ENCODE data around the gene CASTOR2.

Gene CASTOR2

DNA sequence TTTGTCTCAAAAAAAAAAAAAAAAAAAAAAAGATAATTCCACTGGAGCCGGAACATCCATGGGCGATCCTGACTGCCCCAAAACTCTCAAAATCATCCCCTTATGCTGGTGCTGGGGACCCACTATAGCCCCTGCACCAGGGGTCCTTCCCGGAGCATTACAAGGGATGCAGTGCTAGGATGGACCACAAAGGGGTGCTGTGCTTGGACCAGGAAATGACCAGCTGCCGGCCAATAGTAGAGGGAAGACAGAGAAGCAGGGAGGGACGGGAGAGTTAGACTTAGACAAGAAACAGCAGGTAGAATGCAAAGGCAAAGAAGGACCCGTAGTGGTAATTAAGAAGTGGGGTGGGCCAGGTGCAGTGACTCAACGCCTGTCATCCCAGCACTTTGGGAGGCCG is 68.6 kb downstream of the CASTOR2 start:
- H3K27ac ChIP-seq (ENCODE audit: insufficient read depth, low read length, poor library complexity, severe bottlenecking), result no peak overlapping the region
- H3K27me3 ChIP-seq (replicated peaks; ENCODE audit: control insufficient read depth, insufficient read depth, low read length, poor library complexity, severe bottlenecking), result no peaks in the 10 kb centered on the region
- no peak overlapping the region for H3K4me3 ChIP-seq (ENCODE audit: insufficient read depth, low read depth, low read length, poor library complexity, severe bottlenecking)
- no peaks in the 10 kb centered on the region for H3K36me3 ChIP-seq (ENCODE audit: control insufficient read depth, insufficient read depth, low read length)
- no peaks in the 10 kb centered on the region for H3K4me1 ChIP-seq (ENCODE audit: control insufficient read depth, insufficient read depth, low read length, poor library complexity, severe bottlenecking)
- no peak for DNase-seq
- H3K9me3 ChIP-seq (ENCODE audit: control insufficient read depth, low read length), result no peaks in the 10 kb centered on the region

DNA sequence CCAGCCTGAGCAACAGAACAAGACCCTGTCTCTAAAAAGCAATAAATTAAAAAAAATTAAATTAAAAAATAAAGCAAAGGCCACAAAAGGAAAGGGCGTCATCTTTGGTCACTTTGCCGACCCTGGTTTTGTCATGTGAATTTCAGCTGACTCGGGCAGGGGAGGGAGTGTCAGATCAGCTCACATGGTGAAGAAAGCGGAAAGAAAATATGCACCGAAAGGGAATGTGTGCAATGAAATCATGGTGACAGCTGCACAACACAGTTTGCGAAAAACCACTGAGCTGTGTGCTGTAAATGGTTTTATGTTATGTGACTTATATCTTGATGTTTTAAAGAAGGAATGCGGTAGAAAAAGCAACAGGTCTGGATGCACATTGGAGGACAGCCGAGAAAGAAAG is 69.3 kb downstream of the CASTOR2 start:
- no peak overlapping the region for H3K27ac ChIP-seq (ENCODE audit: insufficient read depth, low read length, poor library complexity, severe bottlenecking)
- no peaks in the 10 kb centered on the region for H3K4me1 ChIP-seq (ENCODE audit: control insufficient read depth, insufficient read depth, low read length, poor library complexity, severe bottlenecking)
- H3K4me3 ChIP-seq (ENCODE audit: insufficient read depth, low read depth, low read length, poor library complexity, severe bottlenecking), result no peak overlapping the region
- H3K27me3 ChIP-seq (replicated peaks; ENCODE audit: control insufficient read depth, insufficient read depth, low read length, poor library complexity, severe bottlenecking), result no peaks in the 10 kb centered on the region
- no peaks in the 10 kb centered on the region for H3K9me3 ChIP-seq (ENCODE audit: control insufficient read depth, low read length)
- no peak for DNase-seq
- H3K36me3 ChIP-seq (ENCODE audit: control insufficient read depth, insufficient read depth, low read length), result no peaks in the 10 kb centered on the region

GRCh38 chr7:75038508-75038907 is 74.0 kb downstream of the CASTOR2 start:
- Histone ChIP-seq H3K36me3 (ENCODE audit: control insufficient read depth, insufficient read depth, low read length) (peaks cover 13% of the 10 kb centered on the region), H3K27ac (ENCODE audit: insufficient read depth, low read length, poor library complexity, severe bottlenecking) (no peak overlapping the region), H3K4me3 (ENCODE audit: insufficient read depth, low read depth, low read length, poor library complexity, severe bottlenecking) (no peak overlapping the region), H3K9me3 (ENCODE audit: control insufficient read depth, low read length) (no peaks in the 10 kb centered on the region), H3K4me1 (ENCODE audit: control insufficient read depth, insufficient read depth, low read length, poor library complexity, severe bottlenecking) (no peaks in the 10 kb centered on the region), H3K27me3 (replicated peaks; ENCODE audit: control insufficient read depth, insufficient read depth, low read length, poor library complexity, severe bottlenecking) (no peaks in the 10 kb centered on the region)
- no peak for DNase-seq

DNA sequence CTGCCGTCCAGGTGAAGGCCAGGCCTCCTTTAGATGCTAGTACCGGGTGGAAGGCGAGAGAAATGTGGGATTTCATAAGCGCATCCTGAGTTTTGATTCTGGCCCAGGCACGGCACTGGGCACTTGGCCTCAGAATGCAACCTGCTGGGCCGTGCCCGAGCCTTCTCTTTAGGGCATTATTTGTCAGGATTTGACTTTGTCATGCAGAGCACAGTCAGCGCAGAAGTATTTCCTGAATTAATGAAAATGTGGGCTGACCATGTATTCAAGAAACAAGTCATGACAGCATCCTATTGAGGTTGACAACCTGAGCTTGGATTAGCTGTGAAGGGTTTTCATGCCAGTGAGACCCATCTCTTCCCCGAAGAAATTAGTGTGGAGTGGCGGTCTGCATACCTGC is 74.7 kb downstream of the CASTOR2 start:
- no peak overlapping the region for H3K27ac ChIP-seq (ENCODE audit: insufficient read depth, low read length, poor library complexity, severe bottlenecking)

DNA sequence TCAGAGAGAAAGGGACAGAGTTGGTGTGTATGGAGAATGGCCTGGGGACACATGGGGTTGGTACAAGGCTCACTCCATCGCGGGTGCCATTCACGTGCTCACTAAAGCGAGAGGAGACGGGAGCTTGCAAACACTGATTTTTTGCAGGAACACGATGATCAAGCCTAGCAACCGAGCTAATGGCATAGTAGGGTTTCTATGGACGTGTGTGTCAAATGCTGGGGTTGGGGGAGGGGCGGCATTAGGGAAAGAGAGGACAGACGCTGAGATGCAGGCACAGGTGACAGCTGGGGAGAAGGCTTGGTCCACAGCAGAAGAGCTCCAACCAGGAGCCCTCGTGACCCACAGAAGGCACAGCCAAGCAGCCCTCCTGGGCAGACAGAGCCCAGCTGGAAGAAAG is 75.2 kb downstream of the CASTOR2 start:
- Histone ChIP-seq H3K9me3 (ENCODE audit: control insufficient read depth, low read length) (no peaks in the 10 kb centered on the region), H3K27ac (ENCODE audit: insufficient read depth, low read length, poor library complexity, severe bottlenecking) (no peak overlapping the region), H3K36me3 (ENCODE audit: control insufficient read depth, insufficient read depth, low read length) (peaks cover 13% of the 10 kb centered on the region), H3K27me3 (replicated peaks; ENCODE audit: control insufficient read depth, insufficient read depth, low read length, poor library complexity, severe bottlenecking) (no peaks in the 10 kb centered on the region), H3K4me1 (ENCODE audit: control insufficient read depth, insufficient read depth, low read length, poor library complexity, severe bottlenecking) (no peaks in the 10 kb centered on the region), H3K4me3 (ENCODE audit: insufficient read depth, low read depth, low read length, poor library complexity, severe bottlenecking) (no peak overlapping the region)
- DNase-seq, result no peak

More for the DNA sequence above, 74.7 kb downstream of the CASTOR2 start:
- H3K27me3 ChIP-seq (replicated peaks; ENCODE audit: control insufficient read depth, insufficient read depth, low read length, poor library complexity, severe bottlenecking), result no peaks in the 10 kb centered on the region
- H3K36me3 ChIP-seq (ENCODE audit: control insufficient read depth, insufficient read depth, low read length), result peaks cover 13% of the 10 kb centered on the region
- H3K4me1 ChIP-seq (ENCODE audit: control insufficient read depth, insufficient read depth, low read length, poor library complexity, severe bottlenecking), result no peaks in the 10 kb centered on the region
- no peak for DNase-seq
- no peak overlapping the region for H3K4me3 ChIP-seq (ENCODE audit: insufficient read depth, low read depth, low read length, poor library complexity, severe bottlenecking)
- H3K9me3 ChIP-seq (ENCODE audit: control insufficient read depth, low read length), result no peaks in the 10 kb centered on the region

- no peaks in the 10 kb centered on the region for H3K4me1 ChIP-seq (ENCODE audit: control insufficient read depth, insufficient read depth, low read length, poor library complexity, severe bottlenecking)
- no peaks in the 10 kb centered on the region for H3K27me3 ChIP-seq (replicated peaks; ENCODE audit: control insufficient read depth, insufficient read depth, low read length, poor library complexity, severe bottlenecking)
- DNase-seq, result no peak
- peaks cover 13% of the 10 kb centered on the region for H3K36me3 ChIP-seq (ENCODE audit: control insufficient read depth, insufficient read depth, low read length)
- no peaks in the 10 kb centered on the region for H3K9me3 ChIP-seq (ENCODE audit: control insufficient read depth, low read length)
- H3K4me3 ChIP-seq (ENCODE audit: insufficient read depth, low read depth, low read length, poor library complexity, severe bottlenecking), result no peak overlapping the region
- H3K27ac ChIP-seq (ENCODE audit: insufficient read depth, low read length, poor library complexity, severe bottlenecking), result no peak overlapping the region
Measured at GRCh38 chr7:75040512-75040911, 76.0 kb downstream of the CASTOR2 start.

DNA sequence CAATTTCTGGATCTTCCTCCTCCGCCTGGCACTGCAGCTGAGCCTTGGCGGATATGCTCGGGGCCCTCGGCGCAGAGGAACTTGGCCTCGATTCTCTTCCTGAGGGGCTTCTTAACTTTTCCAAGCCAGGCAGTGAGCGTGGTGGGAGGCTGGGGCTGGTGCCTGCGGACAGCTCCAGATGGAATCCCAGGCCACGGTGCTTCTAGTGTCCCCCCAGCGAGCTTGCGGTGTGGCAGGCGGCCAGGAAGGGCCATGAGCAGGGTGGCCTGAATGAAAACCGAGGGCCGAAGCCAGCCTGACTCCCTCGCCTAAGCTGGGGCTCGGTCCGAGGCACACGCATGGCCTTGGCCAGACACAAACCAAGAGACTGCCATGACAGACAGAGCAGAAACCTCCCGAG is 77.8 kb downstream of the CASTOR2 start:
- no peaks in the 10 kb centered on the region for H3K9me3 ChIP-seq (ENCODE audit: control insufficient read depth, low read length)
- no peak overlapping the region for H3K27ac ChIP-seq (ENCODE audit: insufficient read depth, low read length, poor library complexity, severe bottlenecking)
- DNase-seq, result no peak
- H3K36me3 ChIP-seq (ENCODE audit: control insufficient read depth, insufficient read depth, low read length), result peaks cover 13% of the 10 kb centered on the region
- H3K4me3 ChIP-seq (ENCODE audit: insufficient read depth, low read depth, low read length, poor library complexity, severe bottlenecking), result no peak overlapping the region
- no peaks in the 10 kb centered on the region for H3K4me1 ChIP-seq (ENCODE audit: control insufficient read depth, insufficient read depth, low read length, poor library complexity, severe bottlenecking)
- H3K27me3 ChIP-seq (replicated peaks; ENCODE audit: control insufficient read depth, insufficient read depth, low read length, poor library complexity, severe bottlenecking), result no peaks in the 10 kb centered on the region

DNA sequence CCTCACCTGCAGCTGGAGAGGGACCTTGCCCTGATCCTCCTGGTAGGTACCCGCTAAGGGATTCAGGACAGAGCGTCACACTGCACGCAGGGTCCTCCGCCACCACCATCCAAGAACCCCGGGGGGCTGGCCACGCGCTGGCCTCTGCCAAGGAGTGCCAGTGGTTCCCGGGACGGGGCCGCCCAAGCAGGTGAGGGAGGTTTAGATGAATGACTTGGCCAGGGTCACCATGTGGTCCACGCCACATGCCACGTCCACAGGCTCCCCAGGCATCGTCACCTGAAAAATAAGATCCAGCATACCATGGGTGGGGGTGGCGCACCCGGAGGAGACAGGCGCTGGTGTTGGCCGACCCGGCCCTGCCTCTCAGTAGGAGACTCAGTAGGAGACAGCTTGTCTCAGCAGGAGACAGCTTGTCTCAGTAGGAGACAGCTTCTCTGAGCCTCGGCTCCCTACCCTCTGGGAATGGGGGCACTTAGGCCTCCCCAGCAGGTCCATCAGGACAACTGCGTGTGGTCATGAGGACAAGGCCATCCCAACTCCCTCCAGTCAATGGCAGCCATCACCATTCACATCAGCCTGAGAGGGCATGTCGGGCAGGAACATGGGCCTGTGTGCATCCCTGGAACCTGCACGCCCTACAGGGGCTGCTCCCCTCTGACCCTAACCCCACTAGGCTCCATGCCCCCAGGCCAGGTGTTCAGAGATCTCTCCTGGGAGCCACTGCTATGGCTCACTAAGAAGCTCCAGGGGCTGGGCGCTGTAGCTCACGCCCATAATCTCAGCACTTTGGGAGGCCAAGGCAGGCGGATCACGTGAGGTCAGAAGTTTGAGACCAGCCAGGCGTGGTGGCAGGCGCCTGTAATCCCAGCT is 78.6 kb downstream of the CASTOR2 start:
- no peak overlapping the region for H3K27ac ChIP-seq (ENCODE audit: insufficient read depth, low read length, poor library complexity, severe bottlenecking)
- H3K4me3 ChIP-seq (ENCODE audit: insufficient read depth, low read depth, low read length, poor library complexity, severe bottlenecking), result no peak overlapping the region
- peaks cover 13% of the 10 kb centered on the region for H3K36me3 ChIP-seq (ENCODE audit: control insufficient read depth, insufficient read depth, low read length)
- H3K27me3 ChIP-seq (replicated peaks; ENCODE audit: control insufficient read depth, insufficient read depth, low read length, poor library complexity, severe bottlenecking), result no peaks in the 10 kb centered on the region
- no peak for DNase-seq
- H3K9me3 ChIP-seq (ENCODE audit: control insufficient read depth, low read length), result no peaks in the 10 kb centered on the region
- no peaks in the 10 kb centered on the region for H3K4me1 ChIP-seq (ENCODE audit: control insufficient read depth, insufficient read depth, low read length, poor library complexity, severe bottlenecking)

DNA sequence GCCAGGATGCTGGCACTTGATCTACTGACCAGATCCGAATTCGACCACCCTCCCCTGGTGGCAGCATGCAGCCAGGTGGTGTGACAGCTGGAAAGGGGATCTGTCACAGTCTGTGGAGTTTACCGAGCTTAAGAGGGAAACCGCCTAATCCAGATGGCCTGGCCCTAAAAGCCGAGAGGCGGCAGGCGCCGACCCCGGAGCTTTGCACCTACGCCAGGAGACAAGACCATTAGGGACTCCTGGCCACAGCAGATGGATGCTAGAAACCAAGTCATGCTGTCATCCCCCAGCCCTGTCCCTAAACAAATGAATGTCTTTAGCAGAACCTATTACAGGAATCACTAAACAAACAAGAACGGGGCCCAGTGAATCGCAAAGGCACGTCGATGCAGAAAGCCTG is 81.4 kb downstream of the CASTOR2 start:
- H3K4me1 ChIP-seq (ENCODE audit: control insufficient read depth, insufficient read depth, low read length, poor library complexity, severe bottlenecking), result no peaks in the 10 kb centered on the region
- H3K27ac ChIP-seq (ENCODE audit: insufficient read depth, low read length, poor library complexity, severe bottlenecking), result no peak overlapping the region
- DNase-seq, result no peak
- no peaks in the 10 kb centered on the region for H3K9me3 ChIP-seq (ENCODE audit: control insufficient read depth, low read length)
- H3K36me3 ChIP-seq (ENCODE audit: control insufficient read depth, insufficient read depth, low read length), result peaks cover 26% of the 10 kb centered on the region
- H3K4me3 ChIP-seq (ENCODE audit: insufficient read depth, low read depth, low read length, poor library complexity, severe bottlenecking), result no peak overlapping the region
- no peaks in the 10 kb centered on the region for H3K27me3 ChIP-seq (replicated peaks; ENCODE audit: control insufficient read depth, insufficient read depth, low read length, poor library complexity, severe bottlenecking)

DNA sequence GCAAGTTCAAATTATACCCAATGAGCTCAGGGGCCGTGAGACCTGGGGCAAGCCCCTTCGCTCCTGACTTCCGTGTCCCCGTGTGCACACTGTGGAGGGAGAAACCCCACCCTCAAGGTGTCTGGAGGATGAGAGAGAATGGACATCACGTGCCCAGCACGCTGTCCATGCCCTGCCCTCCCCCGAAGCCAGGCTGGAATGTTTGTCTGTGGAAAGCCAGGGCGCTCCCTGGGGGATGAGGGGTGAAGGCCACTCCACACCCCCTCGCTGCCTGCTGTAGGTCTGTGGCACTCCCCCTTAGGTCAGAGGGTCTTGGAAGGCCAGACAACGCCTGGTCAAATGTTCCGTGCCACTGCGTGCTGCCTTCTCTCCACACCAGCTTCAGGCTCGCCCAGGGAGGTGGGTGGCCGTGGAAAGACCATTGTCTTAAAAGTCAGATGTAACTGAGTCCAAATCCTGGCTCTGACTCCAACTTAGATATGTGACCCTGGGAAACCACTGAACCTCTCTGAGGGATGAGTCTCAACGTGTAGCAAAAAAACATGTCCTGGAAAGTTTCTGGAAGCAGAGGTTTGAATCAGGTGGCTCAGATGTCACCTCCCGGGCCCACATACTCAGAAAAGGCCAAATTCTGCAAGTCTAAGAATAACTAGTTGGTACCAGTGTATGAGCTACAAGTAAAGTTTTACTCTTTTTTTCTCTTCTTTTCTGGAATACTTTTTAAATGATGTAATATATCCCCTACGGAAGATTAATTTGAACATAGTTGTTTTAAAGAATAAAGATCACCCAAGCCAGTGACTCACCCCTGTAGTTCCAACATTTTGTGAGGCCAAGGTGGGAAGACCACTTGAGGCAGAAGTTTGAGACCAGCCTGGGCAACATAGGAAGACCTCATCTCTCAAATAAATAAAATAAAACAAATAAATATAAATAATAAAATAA is 84.2 kb downstream of the CASTOR2 start:
- Histone ChIP-seq H3K9me3 (ENCODE audit: control insufficient read depth, low read length) (no peaks in the 10 kb centered on the region), H3K27ac (ENCODE audit: insufficient read depth, low read length, poor library complexity, severe bottlenecking) (no peak overlapping the region), H3K4me1 (ENCODE audit: control insufficient read depth, insufficient read depth, low read length, poor library complexity, severe bottlenecking) (no peaks in the 10 kb centered on the region), H3K36me3 (ENCODE audit: control insufficient read depth, insufficient read depth, low read length) (peaks cover 22% of the 10 kb centered on the region), H3K4me3 (ENCODE audit: insufficient read depth, low read depth, low read length, poor library complexity, severe bottlenecking) (no peak overlapping the region), H3K27me3 (replicated peaks; ENCODE audit: control insufficient read depth, insufficient read depth, low read length, poor library complexity, severe bottlenecking) (no peaks in the 10 kb centered on the region)
- no peak for DNase-seq

Data from effector memory CD4-positive, alpha-beta T cell (primary cell).